Measurements from ENCODE around the gene FFAR2. TPM values are rescaled to one million over a fixed set of nuclear protein-coding genes. Genes with fewer than 3 reads are reported as not detected.

FFAR2 gene
- total RNA-seq, 1 donor from 2014 or later = not detected

GRCh38 chr19:35476149-35476548 is 28.1 kb downstream of the FFAR2 start:
- DNase-seq (ENCODE audit: low spot score in 2 of 2) = no peak
- TF ChIP-seq CTCF (IDR thresholded peaks at IDR 0.05) = no peak
- Histone ChIP-seq H3K4me1 (no peaks in the 10 kb centered on the region), H3K4me3 (no peak overlapping the region), H3K9me3 (no peaks in the 10 kb centered on the region), H3K27ac (no peak overlapping the region), H3K27me3 (no peaks in the 10 kb centered on the region), H3K36me3 (no peaks in the 10 kb centered on the region)
- intact Hi-C loops (cut with DNase I) = no loop called here

DNA sequence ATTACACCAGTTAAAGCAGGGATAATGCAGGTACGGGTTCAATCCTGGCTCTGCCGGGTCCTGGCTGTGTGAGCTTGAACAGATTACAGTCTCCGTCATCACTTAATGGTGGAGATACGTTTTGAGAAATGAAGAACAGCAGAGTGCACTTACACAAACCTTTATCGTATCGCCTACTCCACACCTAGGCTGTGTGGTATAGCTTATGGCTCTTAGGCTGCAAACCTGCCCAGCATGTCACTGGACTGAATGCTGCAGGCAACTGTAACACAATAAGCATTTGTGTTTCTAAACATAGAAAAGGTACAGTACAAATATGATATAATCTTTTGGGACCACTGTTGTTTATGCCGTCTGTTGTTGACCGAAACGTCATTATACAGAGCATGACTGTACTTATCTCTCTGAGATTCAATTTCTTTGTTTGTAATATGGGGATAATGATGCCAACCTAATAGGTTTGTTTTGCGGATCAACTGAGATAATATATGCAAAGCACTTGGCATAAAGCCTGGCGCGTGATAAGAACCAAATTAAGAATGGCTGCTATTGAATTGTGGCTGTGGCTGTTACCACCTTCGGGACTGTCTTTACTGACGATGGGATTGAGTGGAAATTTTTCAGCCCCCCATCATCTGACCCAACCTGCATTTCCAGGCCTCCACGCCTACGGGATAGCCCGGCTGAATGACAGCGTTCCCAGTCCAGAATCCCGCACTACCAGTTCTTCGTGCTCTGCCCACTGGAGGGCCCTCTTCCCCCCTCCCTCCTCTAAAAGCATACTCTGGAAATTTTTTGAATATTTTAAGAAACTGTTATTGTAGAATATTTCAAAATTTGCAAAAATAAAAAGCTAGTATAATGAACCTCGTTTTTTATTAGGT is 31.0 kb downstream of the FFAR2 start:
- Histone ChIP-seq H3K27ac (no peak overlapping the region), H3K4me1 (no peaks in the 10 kb centered on the region), H3K27me3 (no peaks in the 10 kb centered on the region), H3K4me3 (no peak overlapping the region), H3K36me3 (no peaks in the 10 kb centered on the region), H3K9me3 (no peaks in the 10 kb centered on the region)
- intact Hi-C loops (cut with DNase I) = no loop called here
- no peak for DNase-seq (ENCODE audit: low spot score in 2 of 2)
- TF ChIP-seq CTCF (IDR thresholded peaks at IDR 0.05) = no peak

- intact Hi-C loops (cut with DNase I) = no loop called here
- Histone ChIP-seq H3K9me3 (no peaks in the 10 kb centered on the region), H3K36me3 (no peaks in the 10 kb centered on the region), H3K27me3 (no peaks in the 10 kb centered on the region), H3K27ac (no peak overlapping the region), H3K4me1 (no peaks in the 10 kb centered on the region), H3K4me3 (no peak overlapping the region)
- no peak for DNase-seq (ENCODE audit: low spot score in 2 of 2)
- TF ChIP-seq CTCF (IDR thresholded peaks at IDR 0.05) = no peak
Measured at GRCh38 chr19:35483089-35483488, 35.0 kb downstream of the FFAR2 start.

DNA sequence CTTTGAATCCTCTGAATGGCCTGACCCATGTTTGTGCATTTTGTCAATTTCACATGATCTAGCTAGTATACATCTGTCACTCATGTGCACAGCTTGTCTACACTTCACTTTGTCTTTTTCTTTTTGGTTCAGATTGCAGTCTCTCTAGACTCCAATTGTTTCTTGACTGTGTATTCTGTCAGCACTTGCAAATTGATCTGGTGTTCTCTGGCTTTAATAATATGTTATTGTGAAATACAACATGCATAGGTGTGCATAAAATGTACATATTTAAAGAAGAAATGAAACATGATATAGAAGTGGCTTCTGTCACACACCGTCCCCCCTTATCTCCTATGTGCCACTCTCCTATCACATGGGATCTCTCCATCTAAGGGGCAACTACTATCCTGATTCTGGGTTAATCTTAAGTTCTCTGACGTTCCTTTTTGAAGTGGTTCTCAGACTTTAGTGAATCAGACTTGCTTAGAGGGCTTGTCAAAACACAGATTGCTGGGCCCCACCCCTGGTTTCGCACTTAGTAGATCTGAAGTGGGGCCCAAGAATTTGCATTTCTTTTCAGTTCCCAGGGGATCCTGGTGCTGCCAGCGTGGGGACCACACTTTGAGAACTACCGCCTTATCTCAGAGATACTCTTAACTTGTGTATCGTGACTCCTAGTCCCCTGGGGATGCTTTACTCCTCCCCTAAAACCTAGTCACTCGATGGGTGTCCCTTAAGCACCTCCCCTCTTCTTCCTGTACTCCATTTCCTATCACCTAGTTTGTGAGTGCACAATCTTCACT is 36.4 kb downstream of the FFAR2 start:
- Histone ChIP-seq H3K4me3 (no peak overlapping the region), H3K9me3 (no peaks in the 10 kb centered on the region), H3K36me3 (no peaks in the 10 kb centered on the region), H3K27me3 (no peaks in the 10 kb centered on the region), H3K4me1 (no peaks in the 10 kb centered on the region), H3K27ac (no peak overlapping the region)
- no peak for TF ChIP-seq CTCF (IDR thresholded peaks at IDR 0.05)
- intact Hi-C loops (cut with DNase I) = no loop called here
- DNase-seq (ENCODE audit: low spot score in 2 of 2) = no peak

DNA sequence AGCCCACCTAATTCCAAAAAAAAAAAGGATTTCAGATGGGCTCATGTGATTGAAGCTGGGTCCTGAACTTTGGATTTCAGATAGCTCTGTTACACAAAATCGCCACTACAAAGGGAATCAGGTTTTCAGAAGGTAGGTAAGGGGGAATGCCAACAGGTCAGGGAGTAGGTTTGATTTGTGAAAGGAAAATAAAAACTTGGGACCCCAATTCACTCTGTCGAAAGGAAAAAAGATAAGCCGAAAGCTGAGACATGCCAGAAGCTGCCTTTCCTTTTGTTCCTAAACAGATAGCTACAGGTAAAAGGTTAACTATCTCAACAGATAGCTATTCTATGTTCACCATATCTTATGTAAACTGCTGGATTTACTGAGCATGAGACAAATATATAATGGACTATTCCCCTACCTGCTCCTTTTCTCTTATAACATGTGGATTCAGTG is 38.2 kb downstream of the FFAR2 start:
- Histone ChIP-seq H3K27me3 (no peaks in the 10 kb centered on the region), H3K27ac (no peak overlapping the region), H3K9me3 (no peaks in the 10 kb centered on the region), H3K36me3 (no peaks in the 10 kb centered on the region), H3K4me3 (no peak overlapping the region), H3K4me1 (no peaks in the 10 kb centered on the region)
- intact Hi-C loops (cut with DNase I) = no loop called here
- TF ChIP-seq CTCF (IDR thresholded peaks at IDR 0.05) = no peak
- DNase-seq (ENCODE audit: low spot score in 2 of 2) = no peak

Measured in ascending aorta (tissue), 2 donors.